H9 (cell line): ENCODE data around the gene PLEKHF1. TPM values are rescaled to one million over a fixed set of nuclear protein-coding genes. Genes with fewer than 3 reads are reported as not detected.

ENCODE experiments used
- DNase-seq: peaks from one replicate; pipeline ENCODE4 v3.0.0-alpha.2; 2017
- H2AFZ ChIP-seq: one replicate; pipeline ENCODE4 v1.6.1; 2013; ENCODE audit warnings: mild to moderate bottlenecking, low read length, control low read depth, moderate library complexity
- H2AK5ac ChIP-seq: 2 replicates; pipeline ENCODE4 v1.6.1; 2013; ENCODE audit warnings: low read length, control low read depth, mixed read lengths; ENCODE audit not compliant: insufficient read length
- H2BK120ac ChIP-seq: one replicate; pipeline ENCODE4 v1.6.1; 2013; ENCODE audit warnings: low read depth, mild to moderate bottlenecking, low read length, control low read depth, inconsistent platforms; ENCODE audit not compliant: poor library complexity, severe bottlenecking
- H2BK12ac ChIP-seq: 2 replicates; pipeline ENCODE4 v1.6.1; 2013; ENCODE audit warnings: low read length, control low read depth, mixed read lengths, low read depth; ENCODE audit not compliant: insufficient read length
- H2BK15ac ChIP-seq: 2 replicates; pipeline ENCODE4 v1.6.1; 2013; ENCODE audit warnings: low read depth, low read length, control low read depth
- H2BK20ac ChIP-seq: one replicate; pipeline ENCODE4 v1.6.1; 2013; ENCODE audit warnings: low read depth, mild to moderate bottlenecking, low read length, control low read depth, inconsistent platforms; ENCODE audit not compliant: poor library complexity, severe bottlenecking
- H2BK5ac ChIP-seq: 2 replicates; pipeline ENCODE4 v1.6.1; 2013; ENCODE audit warnings: low read length, control low read depth, mixed read lengths; ENCODE audit not compliant: insufficient read length
- H3K14ac ChIP-seq: 2 replicates; pipeline ENCODE4 v1.6.1; 2013; ENCODE audit warnings: low read length, control low read depth; ENCODE audit not compliant: insufficient read depth
- H3K18ac ChIP-seq: 2 replicates; pipeline ENCODE4 v1.6.1; 2013; ENCODE audit warnings: low read depth, mild to moderate bottlenecking, mixed read lengths, low read length, control low read depth; ENCODE audit not compliant: insufficient read length
- H3K23ac ChIP-seq: 2 replicates; pipeline ENCODE4 v1.6.1; 2013; ENCODE audit warnings: low read length, control low read depth, mixed read lengths, low read depth; ENCODE audit not compliant: insufficient read length
- H3K23me2 ChIP-seq: 2 replicates; pipeline ENCODE4 v1.6.1; 2013; ENCODE audit warnings: low read depth, mild to moderate bottlenecking, mixed read lengths, low read length, control low read depth; ENCODE audit not compliant: insufficient read length, poor library complexity, severe bottlenecking
- H3K27ac ChIP-seq: 2 replicates; pipeline ENCODE4 v1.5.1; 2013; ENCODE audit warnings: low read length, control low read depth, mixed read lengths, low read depth; ENCODE audit not compliant: insufficient read length
- H3K27me3 ChIP-seq: 2 replicates; pipeline ENCODE4 v1.6.1; 2013; ENCODE audit warnings: low read length, control low read depth, inconsistent platforms; ENCODE audit not compliant: insufficient read depth
- H3K4ac ChIP-seq: 2 replicates; pipeline ENCODE4 v1.6.1; 2013; ENCODE audit warnings: low read depth, mild to moderate bottlenecking, control low read depth, inconsistent platforms, low read length, moderate library complexity
- H3K4me1 ChIP-seq: 2 replicates; pipeline ENCODE4 v1.6.1; 2013; ENCODE audit warnings: low read length, control low read depth, inconsistent platforms; ENCODE audit not compliant: insufficient read depth
- H3K4me2 ChIP-seq: 2 replicates; pipeline ENCODE4 v1.6.1; 2013; ENCODE audit warnings: low read length, control low read depth, mixed read lengths; ENCODE audit not compliant: insufficient read length, insufficient read depth
- H3K56ac ChIP-seq: 2 replicates; pipeline ENCODE4 v1.6.1; 2013; ENCODE audit warnings: low read depth, mild to moderate bottlenecking, mixed read lengths, low read length, control low read depth; ENCODE audit not compliant: insufficient read length
- H3K79me1 ChIP-seq: 2 replicates; pipeline ENCODE4 v1.6.1; 2013; ENCODE audit warnings: low read depth, mild to moderate bottlenecking, moderate library complexity, low read length, control low read depth, inconsistent platforms; ENCODE audit not compliant: insufficient read depth, poor library complexity, severe bottlenecking
- H3K79me2 ChIP-seq: 2 replicates; pipeline ENCODE4 v1.6.1; 2013; ENCODE audit warnings: low read length, control low read depth, inconsistent platforms; ENCODE audit not compliant: insufficient read depth
- H3K9ac ChIP-seq: 2 replicates; pipeline ENCODE4 v1.6.1; 2013; ENCODE audit warnings: low read length, control low read depth, mixed read lengths; ENCODE audit not compliant: insufficient read length; ENCODE audit errors: extremely low read depth
- H3K9me3 ChIP-seq: one replicate; pipeline ENCODE4 v1.6.1; 2013; ENCODE audit warnings: low read depth, low read length, inconsistent platforms; ENCODE audit not compliant: control insufficient read depth
- H3T11ph ChIP-seq: one replicate; pipeline ENCODE4 v1.6.1; 2013; ENCODE audit warnings: mild to moderate bottlenecking, low read length, control low read depth, inconsistent platforms
- H4K20me1 ChIP-seq: one replicate; pipeline ENCODE4 v1.6.1; 2013; ENCODE audit not compliant: control insufficient read depth, insufficient read length, insufficient read depth
- H4K5ac ChIP-seq: 2 replicates; pipeline ENCODE4 v1.6.1; 2013; ENCODE audit warnings: low read depth, mild to moderate bottlenecking, mixed read lengths, low read length, control low read depth; ENCODE audit not compliant: insufficient read length
- H4K8ac ChIP-seq: replicated peaks from 2 replicates; pipeline ENCODE4 v1.6.1; 2013; ENCODE audit warnings: low read length, control low read depth, mixed read lengths, low read depth; ENCODE audit not compliant: insufficient read length
- H4K91ac ChIP-seq: 2 replicates; pipeline ENCODE4 v1.6.1; 2013; ENCODE audit warnings: low read depth, mild to moderate bottlenecking, moderate library complexity, mixed read lengths, low read length, control low read depth; ENCODE audit not compliant: insufficient read length
- H3K27ac Mint-ChIP-seq, 3 experiments: 2 replicates in 2 of 3; 3 replicates in 1 of 3; pipeline ENCODE4 v1.8.0; 2020 to 2021; ENCODE audit warnings: mixed read lengths in 3 of 3, mild to moderate bottlenecking in 1 of 3, moderate library complexity in 1 of 3
- H3K27me3 Mint-ChIP-seq: 2 replicates; pipeline ENCODE4 v1.8.0; 2021; ENCODE audit warnings: low read depth, mild to moderate bottlenecking, moderate library complexity, mixed read lengths
- H3K36me3 Mint-ChIP-seq, 3 experiments: 2 replicates in 2 of 3; 3 replicates in 1 of 3; pipeline ENCODE4 v1.8.0; 2020 to 2021; ENCODE audit warnings: low read depth in 3 of 3, mixed read lengths in 3 of 3; ENCODE audit not compliant: insufficient read depth in 1 of 3
- H3K4me1 Mint-ChIP-seq, 2 experiments: 2 replicates each; pipeline ENCODE4 v1.8.0; 2020; ENCODE audit warnings: mixed read lengths in 2 of 2
- H3K4me3 Mint-ChIP-seq, 2 experiments: 2 replicates in 1 of 2; 3 replicates in 1 of 2; pipeline ENCODE4 v1.8.0; 2020 to 2021; ENCODE audit warnings: mild to moderate bottlenecking in 2 of 2, mixed read lengths in 2 of 2, moderate library complexity in 1 of 2
- H3K9me3 Mint-ChIP-seq, 2 experiments: 2 replicates in 1 of 2; 3 replicates in 1 of 2; pipeline ENCODE4 v1.8.0; 2020; ENCODE audit warnings: mild to moderate bottlenecking in 2 of 2, mixed read lengths in 2 of 2, moderate library complexity in 1 of 2
- CTCF ChIP-seq: fragments of 200-600 bp; sonication (generic); conservative IDR thresholded peaks from 3 replicates; pipeline ENCODE4 v1.8.0; 2021; ENCODE audit warnings: antibody characterized with exemption, mild to moderate bottlenecking
- WGBS: extraction: QIAGEN DNeasy Blood & Tissue Kit; methylation state at CpG from one replicate; pipeline ENCODE4 v1.1.7; 2013; ENCODE audit warnings: missing lambda C conversion rate, low lambda C conversion rate, mixed read lengths; ENCODE audit not compliant: insufficient read length; ENCODE audit errors: extremely low coverage; 5-methylcytosine and 5-hydroxymethylcytosine counted together
- total RNA-seq: library from RNA; stranded (reverse); gene quantifications from 2 replicates; pipeline ENCODE4 v1.2.1, GENCODE V29; 2021

Gene PLEKHF1
- total RNA-seq, 1 experiment from 2014 or later = 4.9 TPM

DNA sequence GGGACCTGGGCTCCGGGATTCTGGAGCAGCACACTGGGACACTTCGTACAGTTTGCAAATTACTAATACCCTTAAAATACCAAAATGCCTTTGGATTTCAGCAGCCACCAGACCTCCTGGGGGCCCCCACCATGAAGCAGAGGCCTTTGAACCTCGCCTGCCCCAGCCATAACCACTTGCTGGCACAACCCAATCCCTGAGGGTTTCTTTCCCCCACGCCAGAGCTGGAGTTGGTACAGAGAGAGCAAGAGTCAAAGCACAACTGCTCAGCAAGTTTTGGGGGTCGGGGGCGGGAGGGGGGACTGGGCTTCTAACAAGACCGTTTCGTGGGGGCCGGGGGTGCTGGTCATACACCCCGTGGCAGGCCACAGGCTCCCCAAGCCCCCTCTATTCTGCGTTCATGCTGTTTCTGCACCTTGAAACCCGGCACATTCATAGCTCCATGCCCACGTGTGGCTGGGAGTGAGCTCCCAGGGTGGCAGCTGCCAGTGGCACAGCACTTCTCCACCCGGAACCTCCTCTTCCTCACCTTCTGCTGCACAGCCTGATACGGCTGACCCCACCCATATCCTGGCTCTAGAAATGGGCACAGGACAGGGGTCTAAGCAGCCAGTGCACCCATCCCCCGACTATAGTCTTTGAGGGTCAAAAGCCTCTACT is 17.1 kb downstream of the PLEKHF1 start:
- Histone ChIP-seq H3K23ac (no peak overlapping the region), H2AFZ (no peak overlapping the region), H3K79me1 (no peaks in the 10 kb centered on the region), H2BK12ac (no peak overlapping the region), H3K27me3 (no peaks in the 10 kb centered on the region), H2BK5ac (no peak overlapping the region), H4K20me1 (no peaks in the 10 kb centered on the region), H3T11ph (no peak overlapping the region), H3K9me3 (no peaks in the 10 kb centered on the region), H2BK120ac (no peak overlapping the region), H3K79me2 (no peaks in the 10 kb centered on the region), H4K91ac (no peak overlapping the region), H3K9ac (no peak overlapping the region), H2AK5ac (no peak overlapping the region), H3K4me1 (no peaks in the 10 kb centered on the region), H3K4ac (no peak overlapping the region), H4K8ac (no peak overlapping the region), H3K56ac (no peak overlapping the region), H3K27ac (no peak overlapping the region), H2BK15ac (no peak overlapping the region), H3K4me2 (no peak overlapping the region), H3K23me2 (no peaks in the 10 kb centered on the region), H3K18ac (no peak overlapping the region), H3K14ac (no peak overlapping the region), H2BK20ac (no peak overlapping the region), H4K5ac (no peak overlapping the region)
- Mint-ChIP-seq H3K9me3 (peaks cover 0 to 3% of the 10 kb centered on the region in 2 experiments; a peak in 3 of 5 replicates), H3K27me3 (peaks cover 1% of the 10 kb centered on the region; the same call in 1 of the 2 replicates), H3K4me3 (no peak overlapping the region), H3K27ac (peak overlapping the region in 1 of 3 experiments; percentile 39; a peak in 1 of 7 replicates), H3K36me3 (no peaks in the 10 kb centered on the region; a peak in 1 of 7 replicates), H3K4me1 (peaks cover 8 to 13% of the 10 kb centered on the region in 2 experiments)
- no CpG with 5 or more reads among the region's 16 CpGs for WGBS
- no peak for TF ChIP-seq CTCF
- no peak for DNase-seq
